Body of pancreas (tissue), 4 donors: ENCODE measurements around the gene TFCP2L1. TPM values are rescaled to one million over a fixed set of nuclear protein-coding genes. Genes with fewer than 3 reads are reported as not detected.
A peak's percentile ranks its signal among the peaks of the same experiment; 100 is the strongest.

Experiments used
- ATAC-seq: fragments of 150-250 bp; one replicate; pipeline ENCODE4 v1.9.1; 2016
- DNase-seq, 4 donors: peaks; one replicate each; pipeline ENCODE4 v3.0.0-alpha.2; 2019
- H3K27ac ChIP-seq, 4 donors: fragments of 200-600 bp; sonication (generic); 1 replicate in 3 of 4; 2 replicates in 1 of 4; pipeline versions ENCODE4 v1.5.1 to v1.6.1; 2016 to 2019; ENCODE audit warnings: mild to moderate bottlenecking in 1 of 4, mixed read lengths in 1 of 4, moderate library complexity in 1 of 4
- H3K27me3 ChIP-seq, 2 donors: fragments of 200-600 bp; sonication (generic); one replicate each; pipeline ENCODE4 v1.6.0; 2016; ENCODE audit warnings: mild to moderate bottlenecking in 1 of 2
- H3K36me3 ChIP-seq, 2 donors: fragments of 200-600 bp; sonication (generic); replicated peaks in 1 of 2; 2 replicates each; pipeline ENCODE4 v1.5.1; 2016; ENCODE audit warnings: low read depth in 2 of 2; ENCODE audit not compliant: insufficient read depth in 1 of 2
- H3K4me1 ChIP-seq: fragments of 200-600 bp; sonication (generic); one replicate; pipeline ENCODE4 v1.6.0; 2016
- H3K4me3 ChIP-seq, 2 donors: fragments of 200-600 bp; sonication (generic); 1 replicate in 1 of 2; 2 replicates in 1 of 2; pipeline ENCODE4 v1.5.1; 2016 to 2019
- H3K9me3 ChIP-seq, 3 donors: fragments of 200-600 bp; sonication (generic); 1 replicate in 2 of 3; 2 replicates in 1 of 3; pipeline ENCODE4 v1.5.1; 2016
- CTCF ChIP-seq, 7 experiments: fragments of 450-650 bp in 4 of 7; fragments of 200-600 bp in 3 of 7; sonication (generic) in 3 of 7; IDR thresholded peaks; one replicate each; pipeline ENCODE4 v1.5.1; 2016 to 2019; ENCODE audit warnings: antibody characterized with exemption in 7 of 7
- POLR2A ChIP-seq, 3 donors: fragments of 450-650 bp; IDR thresholded peaks; one replicate each; pipeline ENCODE4 v1.6.1; 2016; ENCODE audit warnings: antibody characterized with exemption in 3 of 3, mild to moderate bottlenecking in 2 of 3
- WGBS, 2 donors: methylation state at CpG; one replicate each; pipeline ENCODE4 v1.1.5; 2017; 5-methylcytosine and 5-hydroxymethylcytosine counted together
- intact Hi-C: fragments of 100-400 bp; cut with DNase I; formaldehyde crosslinking; loops from one replicate; pipeline ENCODE4 v1.15.1; 2023
- total RNA-seq, 2 donors: library from RNA; depleted of rRNA; stranded (reverse); fragments of >200 nt; gene quantifications; one replicate each; pipeline ENCODE4 v1.1.0, GENCODE V29; 2016

TFCP2L1 gene
- total RNA-seq, 2 donors from 2014 or later, result 4.6 to 8.3 TPM

- Histone ChIP-seq H3K9me3 (no peaks in the 10 kb centered on the region), H3K36me3 (no peaks in the 10 kb centered on the region), H3K27me3 (no peaks in the 10 kb centered on the region), H3K4me3 (no peak overlapping the region), H3K4me1 (peaks cover 8% of the 10 kb centered on the region), H3K27ac (no peak overlapping the region)
- no peak for DNase-seq
- intact Hi-C loops, result no loop called here
- ATAC-seq, result no peak
- 67 to 85% methylated on average over 2 to 7 of the region's 7 CpGs for WGBS, 2 donors
- TF ChIP-seq POLR2A (IDR thresholded peaks at IDR 0.05) (no peak), CTCF (IDR thresholded peaks at IDR 0.05) (no peak)
These were observed 11.1 kb upstream of the TFCP2L1 start for GRCh38 chr2:121295911-121296650.

- TF ChIP-seq CTCF (IDR thresholded peaks at IDR 0.05) (peak in 2 of 7 experiments; percentile 7 to 8), POLR2A (IDR thresholded peaks at IDR 0.05) (no peak)
- DNase-seq, result no peak
- intact Hi-C loops, result no loop called here
- Histone ChIP-seq H3K36me3 (no peaks in the 10 kb centered on the region), H3K4me3 (no peak overlapping the region), H3K4me1 (peaks cover 8% of the 10 kb centered on the region), H3K9me3 (no peaks in the 10 kb centered on the region), H3K27me3 (no peaks in the 10 kb centered on the region), H3K27ac (no peak overlapping the region)
- 53 to 84% methylated on average over 2 to 9 of the region's 9 CpGs for WGBS, 2 donors
- no peak for ATAC-seq
These were observed 10.2 kb upstream of the TFCP2L1 start for GRCh38 chr2:121294881-121295840.

GRCh38 chr2:121293450-121294325, 8.7 kb upstream of the TFCP2L1 start:
- TF ChIP-seq POLR2A (IDR thresholded peaks at IDR 0.05) (no peak), CTCF (IDR thresholded peaks at IDR 0.05) (no peak)
- no peak overlapping the region for H3K4me3 ChIP-seq
- H3K27me3 ChIP-seq, result no peaks in the 10 kb centered on the region
- peak; percentile 75 to 90 (median 86) for DNase-seq
- H3K9me3 ChIP-seq, result no peaks in the 10 kb centered on the region
- ATAC-seq, result peak; percentile 85
- H3K4me1 ChIP-seq, result peaks cover 8% of the 10 kb centered on the region
- WGBS, 2 donors, result 51 to 63% methylated on average over 11 to 14 of the region's 14 CpGs
- intact Hi-C loops, result no loop called here
- no peak overlapping the region for H3K27ac ChIP-seq
- H3K36me3 ChIP-seq, result no peaks in the 10 kb centered on the region

GRCh38 chr2:121291251-121291580, 6.2 kb upstream of the TFCP2L1 start:
- Histone ChIP-seq H3K4me3 (no peak overlapping the region), H3K4me1 (peaks cover 8% of the 10 kb centered on the region), H3K27me3 (no peaks in the 10 kb centered on the region), H3K9me3 (no peaks in the 10 kb centered on the region), H3K27ac (no peak overlapping the region), H3K36me3 (no peaks in the 10 kb centered on the region)
- TF ChIP-seq CTCF (IDR thresholded peaks at IDR 0.05) (no peak), POLR2A (IDR thresholded peaks at IDR 0.05) (no peak)
- no peak for DNase-seq
- ATAC-seq, result no peak
- 90 to 94% methylated on average over 5 of the region's 5 CpGs for WGBS, 2 donors
- intact Hi-C loops, result no loop called here
